Fibroblast of mammary gland (primary cell): ENCODE results near the gene CHADL.

Experiments
- DNase-seq: peaks from one replicate; pipeline ENCODE4 v3.0.0-alpha.2; 2010; ENCODE audit warnings: low read depth
- H3K4me3 ChIP-seq: 2 replicates; pipeline ENCODE4 v1.5.1; 2011; ENCODE audit warnings: low read depth, mild to moderate bottlenecking, low read length, moderate library complexity; ENCODE audit not compliant: control insufficient read depth
- TF ChIP-seq, protein P1 (sequence below): conservative IDR thresholded peaks from 2 replicates; pipeline ENCODE4 v1.5.1; 2011; ENCODE audit warnings: low read depth, low read length, inconsistent platforms; ENCODE audit not compliant: control insufficient read depth, insufficient read depth

CHADL gene

DNA sequence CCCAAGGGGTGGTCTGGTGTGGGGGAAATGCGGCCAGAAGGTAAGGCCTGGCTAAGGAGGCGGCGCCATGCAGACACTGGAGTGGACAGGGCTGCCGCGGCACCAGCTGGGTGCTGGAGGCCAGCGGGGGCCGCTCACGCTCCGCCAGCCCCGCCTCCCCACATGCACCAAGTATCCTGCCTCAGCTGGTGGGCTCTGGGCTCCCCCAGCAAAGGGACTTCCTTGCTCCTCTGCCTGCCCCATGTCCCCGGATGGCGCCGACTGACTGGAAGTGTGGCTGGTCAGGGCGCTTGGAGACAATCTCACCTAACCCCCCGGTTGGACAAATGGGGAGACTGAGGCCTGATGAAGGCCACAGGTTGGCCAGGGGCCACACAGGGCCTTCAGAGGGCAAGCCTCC lies 7.6 kb upstream of the CHADL start:
- no peak overlapping the region for H3K4me3 ChIP-seq
- no peak for DNase-seq
- TF ChIP-seq, protein P1, sequence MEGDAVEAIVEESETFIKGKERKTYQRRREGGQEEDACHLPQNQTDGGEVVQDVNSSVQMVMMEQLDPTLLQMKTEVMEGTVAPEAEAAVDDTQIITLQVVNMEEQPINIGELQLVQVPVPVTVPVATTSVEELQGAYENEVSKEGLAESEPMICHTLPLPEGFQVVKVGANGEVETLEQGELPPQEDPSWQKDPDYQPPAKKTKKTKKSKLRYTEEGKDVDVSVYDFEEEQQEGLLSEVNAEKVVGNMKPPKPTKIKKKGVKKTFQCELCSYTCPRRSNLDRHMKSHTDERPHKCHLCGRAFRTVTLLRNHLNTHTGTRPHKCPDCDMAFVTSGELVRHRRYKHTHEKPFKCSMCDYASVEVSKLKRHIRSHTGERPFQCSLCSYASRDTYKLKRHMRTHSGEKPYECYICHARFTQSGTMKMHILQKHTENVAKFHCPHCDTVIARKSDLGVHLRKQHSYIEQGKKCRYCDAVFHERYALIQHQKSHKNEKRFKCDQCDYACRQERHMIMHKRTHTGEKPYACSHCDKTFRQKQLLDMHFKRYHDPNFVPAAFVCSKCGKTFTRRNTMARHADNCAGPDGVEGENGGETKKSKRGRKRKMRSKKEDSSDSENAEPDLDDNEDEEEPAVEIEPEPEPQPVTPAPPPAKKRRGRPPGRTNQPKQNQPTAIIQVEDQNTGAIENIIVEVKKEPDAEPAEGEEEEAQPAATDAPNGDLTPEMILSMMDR: no peak

DNA sequence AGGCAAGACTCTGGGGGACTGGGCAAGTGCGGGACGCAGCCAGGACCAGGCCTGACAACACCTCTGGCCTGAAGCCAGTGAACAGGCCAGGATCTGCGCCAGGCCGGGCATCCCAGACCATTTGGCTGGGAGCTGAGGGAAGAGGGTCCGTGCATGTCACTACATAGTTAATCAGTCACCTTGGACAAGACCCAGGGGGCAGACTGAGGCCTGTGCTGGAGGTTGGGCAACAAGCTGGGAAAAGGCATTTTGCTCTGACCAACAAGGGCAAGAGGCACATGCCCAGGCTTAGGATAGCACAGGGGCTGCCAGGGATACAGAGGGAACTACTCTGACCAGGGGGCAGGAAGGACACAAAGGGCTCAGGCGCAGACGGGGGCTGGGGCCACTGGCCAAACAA lies 7.0 kb upstream of the CHADL start:
- no peak for DNase-seq
- TF ChIP-seq, protein P1: no peak
- no peak overlapping the region for H3K4me3 ChIP-seq

DNA sequence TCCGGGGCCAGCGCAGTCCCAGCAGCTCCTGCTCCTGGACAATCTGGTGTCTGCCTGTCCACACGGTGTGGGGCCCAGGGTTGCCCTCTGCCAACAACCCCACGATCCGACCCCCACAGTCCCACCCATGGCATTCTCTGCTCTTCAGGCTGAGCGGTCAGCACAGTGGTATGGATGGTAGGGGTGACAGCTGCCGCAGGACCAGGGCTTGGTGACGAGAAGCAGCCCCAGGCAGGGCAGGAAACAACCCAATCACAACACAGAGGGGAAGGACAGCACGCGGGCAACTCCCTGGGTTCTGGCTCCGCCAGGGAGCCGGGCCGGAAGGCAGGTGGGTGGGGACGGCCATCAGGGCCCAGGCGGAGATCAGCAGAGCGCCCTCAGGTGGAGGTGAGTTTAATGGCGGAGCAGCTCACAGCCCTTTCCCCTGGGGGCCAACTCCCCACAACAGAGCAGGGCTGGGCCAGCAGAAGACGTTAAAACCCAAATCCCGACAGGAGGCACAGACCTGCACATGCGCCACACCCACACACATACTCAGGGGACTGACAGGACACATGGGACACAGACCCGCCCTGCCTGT lies 5.3 kb upstream of the CHADL start:
- TF ChIP-seq, protein P1: no peak
- DNase-seq: no peak
- no peak overlapping the region for H3K4me3 ChIP-seq

DNA sequence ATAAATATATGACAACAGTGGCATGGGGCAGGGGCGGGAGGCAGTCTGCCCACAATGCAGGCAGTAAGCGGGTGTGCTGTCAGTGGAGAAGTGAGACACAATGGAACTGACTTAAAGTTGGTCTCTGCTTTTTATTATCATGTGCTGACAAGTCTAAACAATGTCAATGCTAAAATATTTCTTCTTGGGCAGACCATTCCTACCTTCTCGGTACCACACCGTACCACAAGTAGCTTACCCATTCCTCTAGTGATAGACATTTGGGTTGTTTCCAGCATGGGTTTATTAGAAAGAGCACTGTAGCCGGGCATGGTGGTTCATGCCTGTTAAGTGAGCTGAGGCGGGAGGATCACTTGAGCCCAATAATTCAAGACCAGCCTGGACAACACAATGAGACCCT lies 2.6 kb upstream of the CHADL start:
- no peak for DNase-seq
- no peak overlapping the region for H3K4me3 ChIP-seq
- TF ChIP-seq, protein P1: no peak

DNA sequence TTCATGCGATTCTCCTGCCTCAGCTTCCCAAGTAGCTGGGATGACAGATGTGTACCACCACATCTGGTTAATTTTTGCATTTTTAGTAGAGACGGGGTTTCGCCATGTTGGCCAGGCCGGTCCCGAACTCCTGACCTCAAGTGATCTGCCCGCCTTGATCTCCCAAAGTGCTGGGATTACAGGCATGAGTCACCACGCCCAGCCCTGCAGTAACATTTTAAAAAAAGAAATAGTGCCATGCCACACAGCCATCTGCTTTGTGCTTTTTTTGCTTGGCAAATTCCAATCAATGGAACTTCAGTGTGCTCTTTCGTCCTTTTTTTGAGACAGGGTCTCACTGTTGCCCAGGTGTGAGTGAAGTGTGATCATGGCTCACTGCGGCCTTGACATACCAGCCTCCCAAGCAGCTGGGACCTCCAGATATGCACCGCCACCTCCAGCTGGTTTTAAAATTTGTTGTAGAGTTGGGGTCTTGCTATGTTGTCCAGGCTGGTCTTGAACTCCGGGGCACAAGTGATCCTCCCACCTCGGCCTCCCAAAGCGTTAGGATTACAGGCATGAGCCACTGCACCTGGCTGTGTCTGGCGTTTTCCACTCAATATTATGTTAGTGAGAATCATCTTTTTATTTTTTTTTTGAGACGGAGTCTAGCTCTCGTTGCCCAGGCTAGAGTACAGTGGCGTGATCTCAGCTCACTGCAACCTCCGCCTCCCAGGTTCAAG lies 1.8 kb upstream of the CHADL start:
- H3K4me3 ChIP-seq: no peak overlapping the region
- no peak for DNase-seq
- TF ChIP-seq, protein P1: no peak

DNA sequence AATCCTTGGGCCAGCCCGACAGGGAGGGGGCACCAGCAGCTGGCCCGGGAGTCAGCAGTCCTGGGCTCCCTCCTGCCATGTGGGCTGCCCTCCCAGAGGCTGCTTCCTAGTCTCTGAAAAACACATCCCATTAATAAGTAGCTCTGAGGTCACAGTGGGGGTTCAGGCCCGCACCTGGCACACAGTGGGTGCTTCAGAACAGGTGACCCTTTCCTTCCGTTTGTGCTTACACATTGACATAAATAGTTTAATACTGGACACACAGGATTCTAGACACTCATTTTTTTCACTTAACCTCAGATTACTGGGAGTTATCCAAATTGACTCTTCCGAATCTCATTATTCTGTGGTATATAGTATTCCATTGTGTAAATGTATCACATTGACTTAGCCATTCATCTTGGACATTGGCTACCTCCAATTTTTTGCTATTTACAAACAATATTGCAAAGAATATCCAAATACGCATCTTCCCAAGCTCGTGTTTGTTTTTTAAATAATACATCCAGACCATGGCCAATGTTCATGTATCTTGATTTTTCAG lies 474 bp upstream of the CHADL start:
- TF ChIP-seq, protein P1: no peak
- H3K4me3 ChIP-seq: no peak overlapping the region
- no peak for DNase-seq
